H54 (cell line): ENCODE measurements around the gene PAM.
"Not testable (repeated sequence)": the region's sequence is repeated elsewhere in the genome, so short reads cannot be mapped to it uniquely, and the experiment has no call there.

Experiments used
- DNase-seq: peaks from one replicate; pipeline ENCODE4 v3.0.0; 2011; ENCODE audit warnings: low spot score, mixed read lengths; ENCODE audit not compliant: insufficient read length
- FAIRE-seq: peaks from 3 replicates; lab custom pipeline; 2011; peaks lifted over from hg19 to GRCh38; lab: Jason Lieb, UNC
- POLR2A ChIP-seq: IDR thresholded peaks from 2 replicates; pipeline ENCODE4 v1.6.1; 2011; ENCODE audit warnings: low read depth, mild to moderate bottlenecking, low read length

Gene PAM

GRCh38 chr5:102762095-102762534 is 7.0 kb downstream of the PAM start:
- DNase-seq, result no peak
- no peak for TF ChIP-seq POLR2A
- peak; percentile 91 for FAIRE-seq

DNA sequence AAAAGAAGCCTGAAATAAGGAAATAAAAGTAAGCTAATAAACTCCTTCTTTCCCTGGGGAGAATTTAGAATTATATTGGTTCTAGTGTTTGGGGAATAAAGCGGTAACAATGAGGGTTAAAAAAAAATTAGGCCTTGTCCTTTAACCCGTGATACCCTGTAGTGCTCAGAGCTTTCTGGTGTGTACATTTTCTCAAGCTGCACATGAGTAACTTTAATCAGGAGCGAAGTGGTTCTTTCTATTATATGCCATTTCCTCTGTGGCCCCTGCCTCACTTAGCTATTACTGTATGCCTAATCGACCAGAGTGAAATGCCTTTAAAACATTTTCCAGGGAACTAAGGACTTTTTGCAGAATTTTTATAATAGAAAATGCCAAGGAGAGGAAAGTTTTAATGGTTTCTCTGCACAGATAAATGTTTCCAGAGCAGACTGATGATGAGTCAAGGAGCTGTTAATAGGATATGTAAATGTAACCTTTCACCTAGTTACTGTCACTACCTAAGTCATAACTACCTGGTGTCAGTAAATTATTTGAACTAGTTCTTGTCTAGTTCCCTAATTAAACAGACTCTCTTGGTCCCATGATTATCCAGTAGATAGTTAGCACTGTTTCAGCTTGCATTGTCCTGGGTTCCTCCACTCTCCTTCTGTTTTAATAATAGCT is 7.6 kb downstream of the PAM start:
- TF ChIP-seq POLR2A, result no peak
- FAIRE-seq, result no peak
- DNase-seq, result no peak

DNA sequence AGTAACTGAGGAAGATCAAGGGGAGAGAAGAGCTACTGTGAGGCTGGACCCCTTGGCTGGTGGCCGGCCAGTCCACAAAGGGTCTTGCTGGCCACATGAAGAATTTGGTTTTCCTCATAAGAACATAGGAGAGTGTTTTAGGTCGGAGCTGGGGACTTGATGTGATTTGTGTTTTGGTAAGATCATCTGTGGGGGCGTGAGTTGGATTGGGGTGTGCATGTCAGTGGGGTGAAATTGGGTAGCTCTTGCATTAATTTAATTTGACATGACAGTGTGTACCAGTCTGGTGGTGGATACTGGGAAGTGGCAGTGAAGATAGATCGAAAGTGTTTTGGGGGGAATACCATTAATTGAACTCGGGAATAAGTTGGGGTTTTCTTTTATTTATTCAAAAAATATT is 8.6 kb downstream of the PAM start:
- TF ChIP-seq POLR2A, result no peak
- FAIRE-seq (no peak), DNase-seq (no peak)

GRCh38 chr5:102764381-102765004 is 9.4 kb downstream of the PAM start:
- TF ChIP-seq POLR2A, result no peak
- DNase-seq (no peak), FAIRE-seq (no peak)

DNA sequence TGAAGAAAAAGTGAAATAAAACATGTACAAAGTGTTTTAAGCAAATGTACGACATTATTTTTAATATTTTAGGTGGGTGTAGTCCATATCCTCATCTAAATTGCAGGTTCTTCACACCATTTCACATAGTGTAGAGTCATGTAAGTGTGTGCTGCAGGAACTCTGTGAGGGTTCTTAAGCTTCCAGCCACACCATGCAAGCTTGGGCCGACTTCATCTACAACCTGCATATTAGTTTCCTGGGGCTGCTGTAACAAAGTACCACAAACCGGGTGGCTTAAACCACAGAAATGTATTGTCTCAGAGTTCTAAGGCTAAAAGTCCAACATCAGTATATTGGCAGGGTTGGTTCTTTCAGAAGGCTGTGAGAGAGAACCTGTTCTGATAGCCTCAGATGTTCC is 10.2 kb downstream of the PAM start:
- TF ChIP-seq POLR2A, result no peak
- FAIRE-seq (no peak), DNase-seq (no peak)

- no peak for TF ChIP-seq POLR2A
- DNase-seq (no peak), FAIRE-seq (no peak)
These were observed 11.4 kb downstream of the PAM start for GRCh38 chr5:102766295-102767090.

- TF ChIP-seq POLR2A, result no peak
- no peak for DNase-seq
- FAIRE-seq, result no peak
These were observed 12.8 kb downstream of the PAM start for GRCh38 chr5:102767862-102768261.

- no peak for TF ChIP-seq POLR2A
- FAIRE-seq (no peak), DNase-seq (no peak)
These were observed 15.7 kb downstream of the PAM start for GRCh38 chr5:102770803-102771202.

GRCh38 chr5:102771435-102771834 is 16.3 kb downstream of the PAM start:
- FAIRE-seq (peak; percentile 53), DNase-seq (no peak)
- TF ChIP-seq POLR2A, result no peak

DNA sequence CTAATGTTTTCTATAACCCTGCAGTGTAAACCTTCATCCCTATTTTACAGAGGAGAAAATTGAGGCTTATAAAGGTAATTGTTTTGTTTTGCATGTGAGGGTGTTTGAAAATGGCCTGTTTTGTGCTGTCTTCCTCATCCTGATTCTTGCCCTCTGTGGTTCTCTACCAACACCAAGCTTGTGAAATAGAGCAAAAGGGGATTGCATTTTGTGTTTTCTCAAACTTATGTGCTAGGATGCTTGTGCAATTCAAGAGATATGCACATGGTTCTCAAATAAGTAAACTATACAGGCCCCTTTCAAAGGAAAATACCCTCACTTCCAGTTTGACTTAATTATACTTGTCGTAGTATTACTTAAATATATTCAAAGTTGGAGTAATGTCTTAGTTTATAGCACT is 17.2 kb downstream of the PAM start:
- no peak for TF ChIP-seq POLR2A
- DNase-seq (no peak), FAIRE-seq (no peak)

- DNase-seq (no peak), FAIRE-seq (no peak)
- TF ChIP-seq POLR2A, result no peak
These were observed 18.0 kb downstream of the PAM start for GRCh38 chr5:102773133-102773532.

DNA sequence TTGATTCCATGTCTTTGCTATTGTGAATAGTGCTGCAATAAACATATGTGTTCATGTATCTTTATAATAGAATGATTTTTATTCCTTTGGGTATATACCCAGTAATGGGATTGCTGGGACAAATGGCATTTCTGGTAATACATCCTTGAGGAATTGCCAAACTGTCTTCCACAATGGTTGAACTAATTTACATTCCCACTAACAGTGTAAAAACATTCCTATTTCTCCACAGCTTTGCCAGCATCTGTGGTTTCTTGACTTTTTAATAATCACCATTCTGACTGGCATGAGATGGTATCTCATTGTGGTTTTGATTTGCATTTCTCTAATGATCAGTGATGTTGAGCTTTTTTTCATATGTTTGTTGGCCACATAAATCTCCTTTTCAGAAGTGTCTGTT is 20.7 kb downstream of the PAM start:
- not testable (repeated sequence) for FAIRE-seq, DNase-seq

GRCh38 chr5:102777099-102777498 is 22.0 kb downstream of the PAM start:
- DNase-seq (no peak), FAIRE-seq (no peak)
- no peak for TF ChIP-seq POLR2A

DNA sequence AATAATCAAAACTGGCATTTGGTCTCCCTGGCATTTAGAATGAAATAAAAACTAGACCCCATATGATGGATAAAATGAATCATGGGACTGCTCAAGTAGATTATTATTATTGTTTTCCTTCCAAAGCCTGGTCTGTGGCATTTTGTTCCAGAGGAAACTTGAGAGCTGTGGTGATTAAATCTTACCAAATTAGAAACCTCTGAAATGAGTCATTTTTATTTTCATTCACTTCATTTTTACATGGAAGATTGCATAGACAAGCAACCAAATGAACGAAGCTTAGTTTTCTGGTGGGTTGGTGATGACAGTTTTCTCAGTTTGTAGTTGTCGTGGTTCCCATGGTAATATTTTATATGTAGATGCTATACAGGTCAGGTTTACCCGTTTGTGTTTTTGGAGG is 23.4 kb downstream of the PAM start:
- peak; percentile 83 for FAIRE-seq
- TF ChIP-seq POLR2A, result no peak
- no peak for DNase-seq
